Measurements from ENCODE around the gene RBBP8NL. TPM values are rescaled to one million over a fixed set of nuclear protein-coding genes. Genes with fewer than 3 reads are reported as not detected.

Gene RBBP8NL
- total and polyA plus RNA-seq, 2 of the 8 experiments (the other 6 are each of a cell fraction or from before 2014, with no cell fraction given), result 0.43 to 0.48 TPM

GRCh38 chr20:62368976-62369814, 58.1 kb downstream of the RBBP8NL start (continued):
- TF ChIP-seq E2F6 (IDR thresholded peaks at IDR 0.05), result no peak
- TF ChIP-seq NRF1 (IDR thresholded peaks at IDR 0.05; ENCODE audit: low read depth, low read length), result no peak
- TF ChIP-seq RFX5 (IDR thresholded peaks at IDR 0.05; ENCODE audit: borderline replicate concordance, low read depth, low read length), result no peak
- TF ChIP-seq EP300 (IDR thresholded peaks at IDR 0.05; ENCODE audit: borderline replicate concordance in 1 of 2, low read depth in 2 of 2, low read length in 2 of 2), result no peak
- no peak for TF ChIP-seq CREB1 (IDR thresholded peaks at IDR 0.05)
- no peak for TF ChIP-seq PHF8 (conservative IDR thresholded peaks at IDR 0.05; ENCODE audit: low read depth, low read length)
- no peak for TF ChIP-seq KDM5A (IDR thresholded peaks at IDR 0.05; ENCODE audit: low read length)
- TF ChIP-seq CEBPB (IDR thresholded peaks at IDR 0.05; ENCODE audit: low read depth, low read length), result no peak
- TF ChIP-seq BRCA1 (IDR thresholded peaks at IDR 0.05; ENCODE audit: low read depth, low read length), result no peak
- TF ChIP-seq JUN (IDR thresholded peaks at IDR 0.05; ENCODE audit: low read depth, low read length), result no peak

All from H1 (cell line).